GM08714 (cell line): ENCODE results near the gene AMPD1.

Experiments used
- H3K4me3 ChIP-seq: fragments of 200-500 bp; sonication (Bioruptor generic); 2 replicates; pipeline ENCODE4 v1.5.1; 2014; ENCODE audit warnings: mild to moderate bottlenecking, low read length, inconsistent platforms
- ZNF274 ChIP-seq: IDR thresholded peaks from 2 replicates; pipeline ENCODE4 v1.6.1; 2012; ENCODE audit warnings: mild to moderate bottlenecking, low read depth, low read length

AMPD1 gene

DNA sequence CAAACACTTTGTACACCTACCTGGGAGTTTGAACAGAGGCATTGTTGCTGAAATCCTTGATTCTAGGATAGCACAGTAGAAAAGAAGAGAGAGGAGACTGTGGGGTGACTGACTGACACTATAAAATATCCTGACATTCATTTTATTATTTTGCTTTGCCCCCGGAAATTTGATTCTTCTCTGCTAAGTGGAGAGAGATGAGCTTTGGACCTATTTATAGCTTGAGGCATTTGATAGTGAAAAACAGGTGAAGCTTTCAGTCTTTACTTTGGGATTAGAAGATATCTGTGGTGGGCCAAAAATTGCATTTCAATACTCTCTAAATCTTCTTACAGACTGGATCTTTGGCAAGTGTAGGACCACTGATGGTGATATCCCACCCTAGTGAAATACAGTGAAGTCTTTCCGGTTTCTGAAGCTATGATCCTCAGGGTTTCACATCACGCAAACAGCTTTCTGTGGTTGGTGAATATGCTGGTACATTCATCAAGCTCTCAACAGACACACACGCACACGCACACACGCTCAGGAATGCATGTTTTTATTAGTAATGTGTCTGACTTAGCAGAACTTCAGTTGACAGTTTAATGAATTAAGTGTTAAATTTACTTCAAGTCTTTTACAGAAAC is at the start of gene AMPD1:
AMPD1 (minus strand) TSS at position 117 of the 629 bp plus-strand sequence; CDS start at position 42, 75 bp downstream.
- no peak for TF ChIP-seq ZNF274

DNA sequence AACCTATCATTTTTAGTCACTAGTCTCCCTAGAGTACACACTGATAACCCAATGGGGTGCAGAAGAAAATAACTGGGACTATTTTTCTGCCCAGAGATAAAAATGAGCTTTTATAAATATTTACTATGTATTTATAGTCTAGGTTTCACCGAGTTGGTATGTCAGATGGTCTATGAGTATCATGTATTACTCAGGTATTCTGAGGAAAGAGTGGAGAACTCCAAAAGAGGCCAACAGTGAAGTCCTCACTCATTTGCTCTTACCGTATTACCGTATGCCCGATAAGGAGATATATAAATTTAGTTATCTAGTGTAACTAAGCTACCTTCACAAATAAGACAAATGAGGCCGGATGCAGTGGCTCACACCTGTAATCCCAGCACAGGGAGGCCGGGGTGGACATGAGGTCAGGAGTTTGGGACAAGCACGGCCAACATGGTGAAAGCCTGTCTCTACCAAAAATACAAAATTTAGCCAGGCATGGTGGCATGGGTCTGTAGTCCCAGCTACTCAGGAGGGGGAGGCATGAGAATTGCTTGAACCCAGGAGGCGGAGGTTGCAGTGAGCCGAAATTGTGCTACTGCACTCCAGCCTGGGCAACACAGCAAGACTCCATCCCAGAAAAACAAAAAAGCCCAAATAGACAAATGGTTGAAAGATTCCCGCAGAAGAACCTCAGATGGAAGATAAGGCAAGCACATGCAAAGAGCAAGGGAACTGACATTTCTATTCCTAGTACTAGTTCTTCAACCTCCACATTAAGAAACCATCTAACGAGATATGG is 46.8 kb upstream of the AMPD1 start:
- no peak for TF ChIP-seq ZNF274
- no peak overlapping the region for H3K4me3 ChIP-seq

More for the DNA sequence above, at the start of gene AMPD1:
- no peak within 1 kb of the TSS for H3K4me3 ChIP-seq

DNA sequence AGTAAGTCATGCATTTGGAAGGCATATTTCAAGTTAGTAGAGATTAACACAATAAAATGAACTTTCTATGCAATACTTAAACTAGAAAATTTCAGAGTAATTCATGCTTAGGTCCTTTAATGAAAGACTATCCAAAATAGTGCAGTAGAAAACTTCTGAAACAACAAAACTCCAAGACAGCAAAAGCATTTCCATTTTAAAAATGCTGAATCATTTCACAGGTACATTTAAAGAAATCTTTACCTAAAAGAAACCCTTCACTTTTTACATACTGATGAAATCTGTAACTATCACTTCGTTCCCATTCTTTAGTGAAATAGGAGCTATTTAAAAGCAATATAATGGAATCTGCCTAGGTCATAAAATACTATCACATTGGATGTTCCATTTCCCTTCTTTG is 45.0 kb upstream of the AMPD1 start:
- no peak overlapping the region for H3K4me3 ChIP-seq
- no peak for TF ChIP-seq ZNF274

DNA sequence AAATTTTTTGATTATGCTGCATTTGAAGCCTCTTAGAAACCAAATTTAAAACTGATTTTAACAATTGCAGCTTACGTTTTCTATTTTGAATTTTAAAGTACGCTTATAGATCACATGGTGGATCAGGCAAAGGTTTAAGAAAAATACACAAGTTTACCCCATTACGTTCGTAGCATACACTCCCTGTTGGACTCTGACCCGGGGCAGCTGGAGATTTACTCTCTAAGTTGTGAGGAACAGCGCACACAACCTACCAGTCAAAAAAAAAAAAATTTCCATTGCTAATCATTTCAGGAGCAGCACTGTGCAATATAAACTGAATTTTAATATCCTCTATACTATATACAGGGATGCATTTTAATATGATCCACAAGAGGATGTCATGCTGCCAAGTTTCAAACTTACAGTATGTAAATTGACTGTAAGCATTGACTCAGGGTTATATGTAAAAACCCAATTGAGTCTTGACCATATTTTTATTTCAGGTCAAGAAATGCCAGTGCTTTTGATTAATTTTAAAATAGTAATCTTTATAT is 42.0 kb upstream of the AMPD1 start:
- no peak for TF ChIP-seq ZNF274
- H3K4me3 ChIP-seq, result no peak overlapping the region

DNA sequence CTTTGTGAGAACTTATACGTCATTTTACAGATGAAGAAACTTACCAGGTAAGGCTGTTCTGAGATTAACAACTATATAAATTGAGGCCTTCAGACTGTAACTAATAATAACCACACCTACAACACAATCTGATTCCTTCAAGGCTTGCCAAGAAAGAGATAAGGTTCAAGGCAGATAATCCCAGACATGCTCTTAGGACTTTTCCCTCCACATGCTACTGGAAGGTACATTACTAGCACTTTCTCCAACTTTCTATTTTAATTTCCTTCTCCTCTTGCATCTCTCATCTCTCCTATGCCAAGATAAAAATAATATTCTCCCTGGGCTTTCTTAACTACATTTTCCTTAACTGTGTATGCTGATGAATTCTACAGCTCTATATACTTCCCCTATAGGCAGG is 40.1 kb upstream of the AMPD1 start:
- no peak overlapping the region for H3K4me3 ChIP-seq
- no peak for TF ChIP-seq ZNF274

DNA sequence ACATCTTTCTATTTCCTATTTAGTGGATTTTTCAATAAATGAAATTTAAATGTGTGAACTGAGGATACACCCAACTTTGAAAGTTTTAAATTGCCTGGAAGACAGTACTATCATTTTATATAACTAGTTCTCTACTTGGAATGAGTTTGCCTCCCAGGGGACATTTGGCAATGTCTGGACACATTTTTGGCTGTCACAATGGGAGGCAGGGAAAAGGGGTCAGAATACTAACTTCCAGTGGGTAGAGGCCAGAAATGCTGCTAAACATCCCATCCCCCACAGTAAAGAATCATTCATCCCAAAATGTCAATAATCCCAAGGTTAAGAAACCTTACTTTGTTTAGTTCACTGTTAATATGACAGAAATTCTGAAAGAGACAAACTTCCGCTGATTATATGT is 34.4 kb upstream of the AMPD1 start:
- H3K4me3 ChIP-seq, result no peak overlapping the region
- no peak for TF ChIP-seq ZNF274

DNA sequence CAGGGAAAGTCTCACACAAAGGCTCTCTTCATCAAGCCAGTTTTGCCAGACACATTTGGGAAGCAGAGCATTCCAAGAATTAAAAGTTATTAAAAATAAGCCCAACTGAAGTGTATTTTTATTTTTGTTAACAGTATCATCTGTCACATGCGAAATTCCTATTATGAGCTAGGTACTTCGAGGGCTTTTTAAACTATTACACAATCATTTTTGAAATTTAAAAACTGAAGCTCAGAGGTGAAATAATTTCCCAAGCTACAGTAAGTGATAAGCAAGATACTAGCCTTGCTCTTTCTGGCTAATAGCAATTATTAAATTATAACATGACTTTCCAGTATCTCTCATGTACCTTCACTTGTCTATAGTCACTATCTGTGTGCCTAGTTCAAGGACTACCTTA is 33.2 kb upstream of the AMPD1 start:
- no peak overlapping the region for H3K4me3 ChIP-seq
- no peak for TF ChIP-seq ZNF274

DNA sequence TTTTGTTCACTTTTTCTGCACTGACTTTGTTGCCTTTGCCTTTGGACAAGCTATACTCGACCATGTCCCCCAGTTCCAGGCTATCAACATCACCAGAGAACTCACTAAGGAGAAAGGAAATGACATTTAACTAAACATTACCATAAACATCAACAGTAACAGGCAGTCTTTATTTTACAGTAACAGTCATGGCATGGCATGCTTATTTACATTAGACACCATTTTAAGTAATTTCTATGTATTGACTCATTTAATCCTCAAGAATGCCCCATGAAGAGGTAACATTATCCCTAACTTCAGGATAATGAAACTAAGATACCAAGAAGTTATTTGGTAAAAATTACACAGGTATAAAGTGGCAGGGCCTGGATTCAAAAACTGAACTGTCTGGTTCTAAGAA is 29.9 kb upstream of the AMPD1 start:
- H3K4me3 ChIP-seq, result no peak overlapping the region
- TF ChIP-seq ZNF274, result no peak

DNA sequence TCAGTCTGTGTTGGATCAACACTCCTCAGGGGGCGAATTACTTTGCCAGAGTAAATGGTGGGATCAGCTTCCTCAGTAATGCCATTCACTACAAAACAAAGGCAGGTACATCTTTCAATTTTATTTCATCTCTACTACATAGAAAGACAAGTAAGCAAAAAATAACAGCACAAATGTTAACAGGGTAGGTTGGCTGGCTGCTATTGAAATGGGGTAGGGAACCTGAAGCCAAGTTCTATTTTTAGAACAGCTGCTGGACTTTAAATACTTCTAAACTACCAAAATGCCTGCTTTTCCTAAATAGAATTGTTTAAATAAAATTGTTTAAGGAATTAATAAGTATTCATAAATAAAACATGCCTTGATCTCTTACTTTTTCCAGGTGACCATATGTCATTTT is 28.6 kb upstream of the AMPD1 start:
- no peak for TF ChIP-seq ZNF274
- no peak overlapping the region for H3K4me3 ChIP-seq

DNA sequence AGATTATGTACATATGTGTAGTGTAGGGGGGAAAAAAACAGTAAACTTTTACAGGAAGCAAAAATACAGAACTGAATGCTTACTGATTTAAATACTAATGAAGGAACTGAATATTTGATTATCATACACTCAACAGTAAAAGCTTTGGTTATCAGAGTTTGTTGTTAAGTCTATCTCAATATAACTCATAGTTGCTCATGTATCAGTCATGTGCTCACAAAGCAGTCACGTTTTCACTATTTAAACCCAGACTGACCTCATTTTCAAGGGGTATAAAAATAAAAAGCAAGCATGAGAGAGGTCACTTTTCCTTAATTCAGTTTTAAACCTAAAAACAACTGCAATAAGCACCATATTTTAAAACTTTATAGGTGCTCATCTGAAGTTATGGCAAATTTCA is 28.1 kb upstream of the AMPD1 start:
- no peak for TF ChIP-seq ZNF274
- H3K4me3 ChIP-seq, result no peak overlapping the region

DNA sequence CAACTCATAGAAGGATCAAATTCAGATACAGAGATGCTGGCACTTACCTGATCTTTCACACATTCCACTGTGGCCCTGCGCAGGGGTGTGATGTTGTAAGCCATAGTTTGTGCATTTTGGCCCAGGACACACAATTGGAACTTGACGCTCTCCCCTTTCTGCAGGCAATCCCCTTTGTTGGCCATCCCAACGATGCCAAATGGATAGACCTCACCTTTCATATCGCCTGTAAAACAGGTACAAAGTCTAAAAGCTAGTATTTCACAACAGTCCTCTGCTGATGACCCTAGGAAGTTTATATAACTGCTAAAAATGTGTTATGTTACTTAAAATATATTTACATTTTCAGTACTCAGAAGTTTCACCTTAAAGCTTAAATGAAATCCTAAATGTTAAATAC is 25.1 kb upstream of the AMPD1 start:
- no peak overlapping the region for H3K4me3 ChIP-seq
- no peak for TF ChIP-seq ZNF274

DNA sequence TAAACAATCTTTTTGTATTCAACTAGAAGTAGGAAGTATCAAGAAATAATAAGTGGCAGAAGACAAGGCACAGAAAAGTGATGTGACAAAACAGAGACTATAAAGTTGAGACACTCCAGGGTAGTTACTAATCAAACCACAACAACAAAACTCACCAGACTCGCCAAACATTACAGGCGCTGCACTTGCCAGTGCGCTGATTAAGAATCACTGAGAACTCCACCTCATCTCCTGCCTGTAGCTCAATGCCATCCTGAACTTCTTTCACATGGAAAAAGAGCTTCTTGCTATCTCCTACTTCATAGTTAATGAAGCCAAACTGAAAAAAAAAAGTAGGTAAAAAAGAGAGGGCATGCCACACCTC is 24.1 kb upstream of the AMPD1 start:
- no peak for TF ChIP-seq ZNF274
- H3K4me3 ChIP-seq, result no peak overlapping the region

DNA sequence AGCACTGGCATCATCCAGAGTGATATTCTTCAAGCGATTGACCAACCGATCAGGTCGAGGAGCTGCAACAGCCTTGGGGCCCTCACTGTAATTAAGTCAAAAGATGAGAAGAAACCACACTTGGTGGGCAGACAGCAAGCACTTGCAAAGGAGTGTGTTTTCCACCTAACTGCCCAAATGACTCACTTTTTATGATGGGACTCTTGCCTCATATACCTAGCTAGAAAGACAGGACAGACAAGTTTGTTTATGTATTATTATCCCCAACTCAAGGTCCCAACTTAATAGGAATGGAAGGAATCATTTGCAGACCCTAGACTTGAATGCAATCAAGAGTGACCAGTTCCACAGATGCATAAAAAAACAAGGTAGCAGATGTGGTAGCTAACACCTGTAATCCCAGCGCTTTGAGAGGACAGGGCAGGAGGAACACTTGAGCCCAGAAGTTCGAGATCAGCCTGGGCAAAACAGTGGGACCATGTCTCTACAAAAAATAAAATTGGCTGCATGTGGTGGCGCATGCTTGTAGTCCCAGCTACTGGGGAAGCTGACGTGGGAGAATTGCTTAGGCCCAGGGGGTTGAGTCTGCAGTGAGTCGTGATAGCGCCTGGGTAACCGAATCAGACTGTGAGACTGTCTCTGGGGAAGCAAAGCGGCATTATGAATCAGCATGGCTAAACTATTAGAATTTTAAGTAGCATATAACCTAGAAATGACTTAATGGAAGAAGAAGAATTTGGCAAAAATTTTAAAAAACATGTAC is 23.5 kb upstream of the AMPD1 start:
- TF ChIP-seq ZNF274, result no peak

DNA sequence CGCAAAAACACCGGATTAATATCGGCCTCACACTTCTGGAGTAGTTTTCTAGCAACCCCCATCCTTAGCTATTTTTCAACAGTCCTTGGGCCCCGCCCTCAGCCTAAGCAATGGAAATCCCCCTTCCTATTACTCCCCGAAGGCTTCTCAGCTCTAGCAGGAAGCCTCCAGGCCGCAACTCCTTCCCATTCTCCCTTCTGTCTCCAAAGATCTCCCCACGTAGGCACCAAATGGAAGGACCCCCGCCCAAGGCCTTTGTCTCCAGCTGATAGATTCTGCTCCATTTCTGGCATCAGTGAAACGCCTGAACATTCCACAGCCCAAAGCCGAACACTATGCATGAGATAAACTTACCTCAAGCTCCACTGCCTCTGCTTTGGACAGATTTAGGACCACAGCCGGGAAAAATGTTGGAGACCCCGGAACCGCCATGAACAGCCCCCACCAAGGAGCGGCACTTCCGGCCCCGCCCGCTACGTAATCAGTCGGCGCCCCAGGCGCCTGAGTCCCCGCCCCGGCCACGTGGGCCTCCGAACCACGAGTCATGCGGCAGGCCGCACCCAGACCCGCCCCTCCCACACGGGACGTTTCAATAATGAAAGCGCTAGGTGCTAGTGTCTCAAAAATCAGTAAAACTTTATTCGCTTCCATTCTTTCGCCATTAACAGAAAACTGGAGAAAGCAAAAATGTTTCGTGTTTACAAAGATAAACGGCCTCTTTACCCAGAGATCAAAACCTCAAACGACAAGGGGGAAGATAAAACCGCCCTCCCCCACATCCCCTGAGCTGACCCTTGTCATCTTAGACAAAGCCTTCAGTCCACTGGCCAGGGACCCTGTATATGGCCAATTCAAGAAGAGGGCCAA is 21.2 kb upstream of the AMPD1 start, which contains the start of gene NRAS:
NRAS (minus strand) TSS at position 468 of the 867 bp plus-strand sequence. CDS start 611 bp downstream, outside the sequence.
- TF ChIP-seq ZNF274, result no peak
- peak within 1 kb of the TSS; percentile 77 for H3K4me3 ChIP-seq

More for the DNA sequence above, 23.5 kb upstream of the AMPD1 start:
- H3K4me3 ChIP-seq, result no peak overlapping the region
